Karpas-422 (cell line): ENCODE measurements around the gene CCDC192. TPM values are rescaled to one million over a fixed set of nuclear protein-coding genes. Genes with fewer than 3 reads are reported as not detected.

Experiments
- DNase-seq: peaks from one replicate; pipeline ENCODE4 v3.0.0-alpha.2; 2015
- H2AFZ ChIP-seq: fragments of 200-600 bp; sonication (generic); 2 replicates; pipeline ENCODE4 v1.6.1; 2014; ENCODE audit warnings: antibody characterized with exemption, low read length, mixed read lengths
- H3K27ac ChIP-seq: fragments of 200-600 bp; sonication (generic); 2 replicates; pipeline ENCODE4 v1.5.1; 2014; ENCODE audit warnings: mild to moderate bottlenecking, low read length, moderate library complexity
- H3K27me3 ChIP-seq: fragments of 200-600 bp; sonication (generic); 2 replicates; pipeline ENCODE4 v1.6.1; 2014; ENCODE audit warnings: low read length, mixed read lengths
- H3K36me3 ChIP-seq: fragments of 200-600 bp; sonication (generic); 2 replicates; pipeline ENCODE4 v1.6.1; 2014; ENCODE audit warnings: low read length, mixed read lengths; ENCODE audit not compliant: insufficient read depth
- H3K4me1 ChIP-seq: fragments of 200-600 bp; sonication (generic); 2 replicates; pipeline ENCODE4 v1.6.1; 2014; ENCODE audit warnings: mild to moderate bottlenecking, low read length, mixed read lengths
- H3K4me2 ChIP-seq: fragments of 200-600 bp; sonication (generic); 2 replicates; pipeline ENCODE4 v1.6.1; 2014; ENCODE audit warnings: low read length, low read depth, mild to moderate bottlenecking; ENCODE audit not compliant: poor library complexity, severe bottlenecking
- H3K4me3 ChIP-seq: fragments of 200-600 bp; sonication (generic); 2 replicates; pipeline ENCODE4 v1.5.1; 2014; ENCODE audit warnings: mild to moderate bottlenecking, antibody characterized with exemption, low read length, mixed read lengths
- H3K79me2 ChIP-seq: fragments of 200-600 bp; sonication (generic); 2 replicates; pipeline ENCODE4 v1.6.1; 2014; ENCODE audit warnings: mild to moderate bottlenecking, low read length, mixed read lengths
- H3K9ac ChIP-seq: fragments of 200-600 bp; sonication (generic); 2 replicates; pipeline ENCODE4 v1.6.0; 2014; ENCODE audit warnings: low read length
- H3K9me2 ChIP-seq: fragments of 200-600 bp; sonication (generic), shearing (Covaris generic); replicated peaks from 2 replicates; pipeline ENCODE4 v1.6.0; 2014; ENCODE audit warnings: mild to moderate bottlenecking, low read length, moderate library complexity; ENCODE audit not compliant: insufficient read depth
- H3K9me3 ChIP-seq: fragments of 300-700, 200-600 bp; sonication (generic); 2 replicates; pipeline ENCODE4 v1.6.1; 2014; ENCODE audit warnings: low read length, mixed read lengths
- H4K20me1 ChIP-seq: fragments of 200-600 bp; sonication (generic); 2 replicates; pipeline ENCODE4 v1.6.1; 2014; ENCODE audit warnings: mild to moderate bottlenecking, antibody characterized with exemption, low read length, low read depth; ENCODE audit not compliant: insufficient read depth
- total RNA-seq: library from RNA; depleted of rRNA; stranded (reverse); fragments of >200 nt; shearing (Covaris generic); gene quantifications from 2 replicates; pipeline ENCODE4 v1.2.3, GENCODE V29; 2014; ENCODE audit warnings: low replicate concordance

The CCDC192 gene
- total RNA-seq, 1 experiment from 2014 or later: not detected

DNA sequence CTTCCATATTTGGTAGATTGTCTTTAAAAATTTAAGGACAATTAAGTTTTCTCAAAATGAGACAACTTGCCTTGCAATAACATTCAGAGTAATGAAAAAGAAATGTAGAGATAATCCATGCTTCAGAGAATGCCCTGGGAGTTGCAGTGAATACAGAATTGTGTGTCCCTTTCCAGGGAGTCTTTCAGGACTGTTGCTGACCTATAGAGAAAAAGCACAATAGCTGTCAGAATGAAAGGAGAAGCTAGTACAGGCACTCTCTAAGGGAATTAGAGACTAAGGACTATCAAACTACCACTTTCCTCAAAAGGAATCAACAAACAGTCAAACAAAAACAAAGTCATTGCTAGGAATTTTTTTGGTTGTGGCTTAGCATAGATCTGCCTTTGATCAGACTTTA is 93.0 kb downstream of the CCDC192 start:
- no peaks in the 10 kb centered on the region; the same call in 1 of the 2 replicates for H3K36me3 ChIP-seq
- H3K4me1 ChIP-seq: peaks cover 25% of the 10 kb centered on the region
- no peaks in the 10 kb centered on the region for H3K79me2 ChIP-seq
- no peak for DNase-seq
- no peak overlapping the region for H3K4me2 ChIP-seq
- H3K9me2 ChIP-seq: no peaks in the 10 kb centered on the region
- H3K9me3 ChIP-seq: peaks cover 6% of the 10 kb centered on the region; the same call in 1 of the 2 replicates
- no peak overlapping the region for H3K4me3 ChIP-seq
- H3K27me3 ChIP-seq: no peaks in the 10 kb centered on the region
- H4K20me1 ChIP-seq: no peaks in the 10 kb centered on the region
- no peak overlapping the region for H3K9ac ChIP-seq
- no peak overlapping the region for H3K27ac ChIP-seq
- H2AFZ ChIP-seq: 0 out of 2 replicates have a peak overlapping the region, but pooled peaks have one; percentile 1

GRCh38 chr5:127799293-127799905 is 96.2 kb downstream of the CCDC192 start:
- H3K9me3 ChIP-seq: no peaks in the 10 kb centered on the region
- no peaks in the 10 kb centered on the region for H3K9me2 ChIP-seq
- no peaks in the 10 kb centered on the region for H4K20me1 ChIP-seq
- peak overlapping the region; percentile 36 for H3K4me2 ChIP-seq
- H3K36me3 ChIP-seq: no peaks in the 10 kb centered on the region
- peak; percentile 67 for DNase-seq
- no peaks in the 10 kb centered on the region for H3K79me2 ChIP-seq
- no peak overlapping the region for H3K27ac ChIP-seq
- H2AFZ ChIP-seq: peak overlapping the region; percentile 21; the same call in 1 of the 2 replicates
- H3K4me1 ChIP-seq: peaks cover 52% of the 10 kb centered on the region
- H3K9ac ChIP-seq: peak overlapping the region; percentile 20; the same call in 1 of the 2 replicates
- no peaks in the 10 kb centered on the region for H3K27me3 ChIP-seq
- no peak overlapping the region for H3K4me3 ChIP-seq

DNA sequence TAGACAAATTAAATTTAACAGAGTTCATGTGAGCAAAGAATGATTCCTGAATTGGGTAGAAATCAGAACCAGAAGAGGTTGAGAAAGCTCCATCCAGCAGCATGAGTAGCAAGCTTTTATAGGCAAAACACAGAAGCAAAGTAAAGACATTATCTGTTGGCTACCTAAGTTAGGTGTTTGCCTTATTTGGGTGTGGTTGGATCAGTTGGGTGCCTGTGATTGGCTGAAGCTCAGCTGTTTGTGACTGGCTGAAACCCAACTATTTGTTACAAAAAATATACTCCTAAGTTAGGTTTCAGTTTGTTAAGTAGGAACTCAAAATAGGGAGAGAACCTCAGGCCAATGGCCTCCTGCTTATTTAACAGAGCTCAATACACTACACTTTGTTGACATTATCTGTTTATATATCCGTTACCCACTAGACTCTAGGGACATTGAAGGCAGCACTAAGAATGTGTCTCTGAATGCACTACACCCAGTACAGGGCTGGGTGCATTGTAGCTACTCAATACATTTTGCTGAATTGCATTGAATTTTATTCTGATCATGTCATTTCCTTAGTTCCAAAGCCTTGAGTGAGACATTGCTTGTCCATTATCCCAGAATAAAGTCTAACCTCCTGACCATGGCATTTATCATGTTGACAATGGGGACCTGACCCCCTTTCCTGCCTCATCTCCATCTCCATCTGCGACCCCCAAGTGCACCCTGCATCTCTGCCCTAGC is 98.7 kb downstream of the CCDC192 start:
- H3K4me3 ChIP-seq: no peak overlapping the region
- no peaks in the 10 kb centered on the region for H4K20me1 ChIP-seq
- peak overlapping the region; percentile 0 for H3K4me2 ChIP-seq
- no peaks in the 10 kb centered on the region for H3K9me2 ChIP-seq
- peak overlapping the region; percentile 83 for H2AFZ ChIP-seq
- peak overlapping the region; percentile 15 for H3K9ac ChIP-seq
- peaks cover 70% of the 10 kb centered on the region for H3K4me1 ChIP-seq
- no peak for DNase-seq
- no peaks in the 10 kb centered on the region for H3K9me3 ChIP-seq
- H3K79me2 ChIP-seq: no peaks in the 10 kb centered on the region
- H3K36me3 ChIP-seq: no peaks in the 10 kb centered on the region
- H3K27ac ChIP-seq: no peak overlapping the region
- no peaks in the 10 kb centered on the region for H3K27me3 ChIP-seq

DNA sequence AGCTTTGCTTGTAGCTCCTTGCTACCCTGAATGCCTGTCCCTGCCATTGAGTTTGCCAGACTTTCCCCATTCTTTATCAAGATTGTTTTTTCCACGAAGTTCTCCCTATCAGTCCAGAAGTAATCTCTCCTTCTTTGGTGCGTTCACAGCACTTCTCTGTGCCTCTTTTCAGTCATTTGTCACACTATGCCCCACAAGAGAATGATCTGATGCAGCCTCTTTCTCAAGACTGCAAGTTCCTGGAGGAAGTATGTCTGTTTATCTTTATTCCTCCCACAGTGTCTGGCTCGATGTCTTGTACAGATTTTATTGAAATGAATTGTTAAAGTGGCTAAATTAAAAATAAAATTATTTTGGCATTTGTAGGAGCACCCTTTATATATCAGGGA is 99.3 kb downstream of the CCDC192 start:
- H3K4me2 ChIP-seq: peak overlapping the region; percentile 1

GRCh38 chr5:127804886-127805426 is 101.8 kb downstream of the CCDC192 start:
- Histone ChIP-seq H2AFZ (0 out of 2 replicates have a peak overlapping the region, but pooled peaks have one; percentile 0), H3K9ac (no peak overlapping the region), H3K4me3 (no peak overlapping the region), H3K27me3 (no peaks in the 10 kb centered on the region), H3K79me2 (no peaks in the 10 kb centered on the region), H3K9me2 (no peaks in the 10 kb centered on the region), H3K4me2 (no peak overlapping the region), H3K4me1 (peaks cover 66% of the 10 kb centered on the region), H4K20me1 (no peaks in the 10 kb centered on the region), H3K36me3 (no peaks in the 10 kb centered on the region), H3K27ac (no peak overlapping the region), H3K9me3 (no peaks in the 10 kb centered on the region)
- no peak for DNase-seq

More for the DNA sequence above, 99.3 kb downstream of the CCDC192 start:
- Histone ChIP-seq H3K4me3 (no peak overlapping the region), H3K4me1 (peaks cover 70% of the 10 kb centered on the region), H3K9me3 (no peaks in the 10 kb centered on the region), H4K20me1 (no peaks in the 10 kb centered on the region), H3K9me2 (no peaks in the 10 kb centered on the region), H3K27ac (no peak overlapping the region), H3K36me3 (no peaks in the 10 kb centered on the region), H3K79me2 (no peaks in the 10 kb centered on the region), H2AFZ (peak overlapping the region; percentile 83), H3K27me3 (no peaks in the 10 kb centered on the region), H3K9ac (peak overlapping the region; percentile 15)
- DNase-seq: no peak

GRCh38 chr5:127805448-127805847 is 102.3 kb downstream of the CCDC192 start:
- peak overlapping the region; percentile 21 for H3K4me2 ChIP-seq

DNA sequence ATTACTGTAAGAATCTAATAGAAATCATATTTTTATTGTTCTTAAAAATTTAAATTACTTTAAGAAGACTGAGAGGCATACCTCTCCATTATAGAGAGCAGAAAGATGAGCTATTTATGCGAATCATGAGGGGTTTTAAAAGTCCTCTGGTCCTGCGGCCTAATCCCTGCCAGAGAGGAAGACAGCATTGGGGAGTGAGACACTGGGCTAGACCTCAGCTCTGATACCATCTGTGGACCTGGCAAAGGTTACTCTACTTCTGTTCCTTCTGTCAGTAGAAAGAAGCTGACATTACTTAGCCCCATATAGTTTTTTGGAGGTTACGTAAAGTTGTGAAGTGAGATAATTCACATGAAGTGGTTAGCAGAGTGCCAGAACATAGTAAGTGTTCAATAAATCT is 103.6 kb downstream of the CCDC192 start:
- no peaks in the 10 kb centered on the region for H3K9me2 ChIP-seq
- H2AFZ ChIP-seq: no peak overlapping the region
- H3K4me2 ChIP-seq: no peak overlapping the region
- H3K36me3 ChIP-seq: no peaks in the 10 kb centered on the region
- H4K20me1 ChIP-seq: no peaks in the 10 kb centered on the region
- no peak for DNase-seq
- H3K4me3 ChIP-seq: no peak overlapping the region
- H3K9me3 ChIP-seq: no peaks in the 10 kb centered on the region
- H3K9ac ChIP-seq: no peak overlapping the region
- peaks cover 66% of the 10 kb centered on the region for H3K4me1 ChIP-seq
- no peaks in the 10 kb centered on the region for H3K79me2 ChIP-seq
- H3K27ac ChIP-seq: no peak overlapping the region
- H3K27me3 ChIP-seq: no peaks in the 10 kb centered on the region

More at GRCh38 chr5:127805448-127805847, 102.3 kb downstream of the CCDC192 start:
- Histone ChIP-seq H3K79me2 (no peaks in the 10 kb centered on the region), H3K4me1 (peaks cover 66% of the 10 kb centered on the region), H3K9me3 (no peaks in the 10 kb centered on the region), H3K9me2 (no peaks in the 10 kb centered on the region), H3K9ac (no peak overlapping the region), H3K27me3 (no peaks in the 10 kb centered on the region), H3K27ac (no peak overlapping the region), H4K20me1 (no peaks in the 10 kb centered on the region), H3K36me3 (no peaks in the 10 kb centered on the region), H3K4me3 (no peak overlapping the region), H2AFZ (peak overlapping the region; percentile 22; the same call in 1 of the 2 replicates)
- DNase-seq: no peak

- no peaks in the 10 kb centered on the region for H3K36me3 ChIP-seq
- no peak overlapping the region for H3K4me3 ChIP-seq
- no peak overlapping the region for H2AFZ ChIP-seq
- H3K79me2 ChIP-seq: no peaks in the 10 kb centered on the region
- H3K4me2 ChIP-seq: peak overlapping the region; percentile 66
- H3K27me3 ChIP-seq: no peaks in the 10 kb centered on the region
- H4K20me1 ChIP-seq: no peaks in the 10 kb centered on the region
- H3K9me3 ChIP-seq: no peaks in the 10 kb centered on the region
- no peak overlapping the region; the same call in 1 of the 2 replicates for H3K27ac ChIP-seq
- DNase-seq: no peak
- no peak overlapping the region for H3K9ac ChIP-seq
- H3K9me2 ChIP-seq: no peaks in the 10 kb centered on the region
- peaks cover 73% of the 10 kb centered on the region for H3K4me1 ChIP-seq
Measured at GRCh38 chr5:127809533-127809932, 106.3 kb downstream of the CCDC192 start.
